ENCODE data around the gene SPOCK2.

DNA sequence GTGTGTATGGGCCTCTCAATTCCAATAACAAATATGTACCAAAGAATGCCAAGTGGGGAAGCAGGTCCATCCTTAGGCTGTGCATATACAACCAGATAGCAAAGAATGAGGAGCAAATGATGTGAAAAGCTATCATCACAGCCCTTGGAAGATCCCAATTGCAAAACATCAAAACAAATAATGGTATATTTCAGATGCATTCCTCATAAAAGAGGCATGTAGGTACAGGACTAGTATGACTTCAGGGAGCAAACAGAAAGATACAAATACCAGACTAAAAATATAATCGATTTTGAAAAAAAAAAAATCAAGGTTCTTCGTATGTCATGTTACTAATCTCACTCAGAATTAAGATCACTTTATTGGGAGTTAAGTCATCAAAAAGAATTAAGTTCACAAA, 18.5 kb upstream of the SPOCK2 start:
- TF ChIP-seq POLR2A (IDR thresholded peaks at IDR 0.05; ENCODE audit: low read depth, low read length), result no peak
- TF ChIP-seq MAFK (IDR thresholded peaks at IDR 0.05; ENCODE audit: low read depth, low read length), result no peak
- TF ChIP-seq BHLHE40 (IDR thresholded peaks at IDR 0.05; ENCODE audit: low read depth, low read length), result no peak
